SK-N-MC (cell line): Measurements from ENCODE around the gene LNX2.

Experiments used
- EZH2 ChIP-seq: fragments of 200-600 bp; sonication (generic); IDR thresholded peaks from one replicate; pipeline ENCODE4 v1.6.1; 2017; ENCODE audit warnings: antibody characterized with exemption
- FOXP2 ChIP-seq: optimal IDR thresholded peaks from 2 replicates; pipeline ENCODE3; 2011; ENCODE audit warnings: mild to moderate bottlenecking, moderate library complexity; ENCODE audit not compliant: insufficient read depth; ENCODE audit errors: extremely low read length, control extremely low read depth
- POLR2AphosphoS5 ChIP-seq: IDR thresholded peaks from 2 replicates; pipeline ENCODE4 v1.6.1; 2012; ENCODE audit warnings: mild to moderate bottlenecking, low read depth, low read length, borderline replicate concordance

GRCh38 chr13:27595055-27595811 is 25.1 kb downstream of the LNX2 start:
- TF ChIP-seq EZH2 (no peak), POLR2AphosphoS5 (no peak), FOXP2 (no peak)
